ENCODE results near the gene FBXW5.

- TF ChIP-seq CTCF (IDR thresholded peaks at IDR 0.05) (no peak), POLR2A (IDR thresholded peaks at IDR 0.05) (no peak), POLR2AphosphoS5 (IDR thresholded peaks at IDR 0.05) (no peak)
These were observed 37.2 kb upstream of the FBXW5 start for GRCh38 chr9:136981588-136982231.

Measured in breast epithelium (tissue), 3 donors.